Activated T-cell treated with anti-CD3 and anti-CD28 coated beads for 24 hours (primary cell): Measurements from ENCODE around the gene UBE2I.
"Not testable (repeated sequence)": the region's sequence is repeated elsewhere in the genome, so short reads cannot be mapped to it uniquely, and the experiment has no call there.

ENCODE experiments used
- DNase-seq: peaks from one replicate; pipeline ENCODE4 v3.0.0-alpha.2; 2020; ENCODE audit warnings: low read depth

UBE2I gene

DNA sequence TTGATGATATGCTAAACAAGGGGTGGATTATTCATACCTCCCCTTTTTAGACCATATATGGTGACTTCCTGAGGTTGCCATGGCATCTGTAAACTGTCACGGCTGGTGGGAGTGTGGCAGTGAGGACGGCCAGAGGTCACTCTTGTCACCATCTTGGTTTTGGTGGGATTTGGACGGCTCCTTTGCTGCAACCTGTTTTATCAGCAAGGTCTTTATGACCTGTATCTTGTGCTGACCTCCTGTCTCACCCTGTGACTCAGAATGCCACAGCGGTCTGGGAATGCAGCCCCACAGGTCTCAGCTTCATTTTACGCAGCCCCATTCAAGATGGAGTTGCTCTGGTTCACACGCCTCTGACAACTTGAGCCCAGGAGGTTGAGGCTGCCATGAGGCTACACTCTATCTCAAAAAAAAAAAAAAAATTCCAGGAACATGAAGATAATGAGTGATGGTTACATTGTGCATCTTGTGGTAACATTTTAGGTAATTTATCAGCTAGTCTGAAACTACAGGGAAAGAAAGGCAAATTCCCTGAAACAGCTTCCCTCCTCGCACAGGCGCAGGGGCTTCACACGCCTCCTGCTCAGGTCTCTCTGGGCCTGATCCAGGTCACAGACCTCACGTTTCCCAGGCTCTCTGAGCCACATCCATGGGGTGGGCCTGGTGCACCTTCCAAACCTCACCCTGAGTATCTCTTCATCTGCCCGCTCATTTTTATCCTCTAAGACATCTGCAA is 15.3 kb upstream of the UBE2I start:
- no peak for DNase-seq

GRCh38 chr16:1295465-1295864 is 14.0 kb upstream of the UBE2I start:
- DNase-seq: no peak

- DNase-seq: not testable (repeated sequence)
Observed at GRCh38 chr16:1296688-1297017, 12.8 kb upstream of the UBE2I start.

GRCh38 chr16:1297018-1297696 is 12.3 kb upstream of the UBE2I start:
- no peak for DNase-seq

- DNase-seq: no peak
Observed at GRCh38 chr16:1298406-1298805, 11.0 kb upstream of the UBE2I start.

- DNase-seq: no peak
Observed at GRCh38 chr16:1299012-1299867, 10.2 kb upstream of the UBE2I start.

DNA sequence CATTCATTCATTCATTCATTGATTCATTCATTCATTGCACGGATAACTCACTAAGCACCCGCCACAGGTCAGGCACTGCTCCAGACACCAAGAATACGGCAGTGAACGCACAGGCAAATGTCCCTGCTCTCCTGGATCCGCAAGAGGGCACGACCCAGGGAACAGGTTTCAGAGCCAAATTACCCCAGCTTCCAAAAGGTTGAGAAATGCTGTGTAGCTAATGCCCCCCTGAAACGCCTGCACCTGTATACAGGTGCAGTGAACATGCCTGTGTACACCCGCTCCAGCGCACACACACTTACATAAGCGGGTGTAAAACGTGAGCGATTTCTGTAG is 9.6 kb upstream of the UBE2I start:
- DNase-seq: no peak

DNA sequence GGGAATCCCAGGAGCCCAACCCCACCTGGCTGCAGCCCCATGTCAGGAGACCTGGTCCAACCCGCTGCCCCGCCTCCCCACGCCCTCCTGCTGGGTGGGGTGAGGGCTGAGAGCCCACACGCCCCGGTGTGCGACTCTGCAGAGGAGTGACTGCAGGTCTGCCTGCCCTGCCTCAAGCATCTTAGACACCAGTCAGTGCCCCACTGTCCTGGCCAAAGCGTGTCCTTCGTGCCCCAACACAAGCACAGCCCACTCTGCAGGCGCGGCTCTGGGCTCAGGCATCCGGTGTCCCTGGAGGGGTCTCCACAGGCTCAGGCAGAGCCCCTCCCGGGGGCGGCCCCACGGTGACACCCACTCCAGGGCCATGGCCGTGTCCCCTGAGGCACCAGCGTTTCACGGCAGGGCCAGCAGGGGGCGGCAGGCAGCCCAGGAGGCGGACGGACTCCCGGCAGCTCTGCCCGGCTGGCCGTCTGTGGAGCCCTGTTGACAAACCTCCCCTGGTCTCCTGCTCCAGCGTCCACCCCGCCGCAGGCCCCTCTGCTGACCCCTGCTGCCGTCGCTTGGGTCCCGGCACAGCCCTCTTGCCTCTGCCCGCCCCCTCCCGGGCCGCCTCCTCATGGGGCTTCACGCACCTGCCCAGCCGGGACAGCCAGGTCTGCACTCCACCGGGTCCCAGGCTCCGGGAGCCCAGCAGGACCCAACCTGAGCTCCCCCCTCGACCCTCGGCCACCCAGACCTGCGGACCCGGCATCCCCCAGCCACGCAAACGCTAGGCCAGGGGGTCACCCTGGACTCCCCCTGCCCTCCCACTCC is 8.6 kb upstream of the UBE2I start:
- peak; percentile 59 for DNase-seq

GRCh38 chr16:1301562-1301961 is 7.9 kb upstream of the UBE2I start:
- DNase-seq: no peak

DNA sequence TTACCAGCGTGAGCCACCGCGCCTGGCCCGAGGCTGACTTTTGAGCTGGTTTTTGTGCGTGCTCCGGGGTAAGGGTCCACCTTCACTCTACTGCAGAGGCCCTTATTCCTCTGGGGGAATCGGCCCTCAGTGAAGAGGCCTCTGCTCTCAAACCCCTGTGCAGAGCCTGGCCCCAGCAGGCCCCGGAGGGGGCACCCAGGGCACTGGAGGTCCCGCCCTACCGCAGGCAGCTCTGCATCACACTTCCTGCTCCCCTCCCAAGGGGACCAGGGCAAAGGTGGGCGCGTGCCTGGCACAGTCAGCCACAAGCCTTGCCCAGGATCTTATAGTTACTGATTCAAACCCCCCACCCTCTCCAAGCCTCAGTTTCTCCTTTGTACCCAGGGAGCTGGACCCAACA is 3.6 kb upstream of the UBE2I start:
- no peak for DNase-seq

DNA sequence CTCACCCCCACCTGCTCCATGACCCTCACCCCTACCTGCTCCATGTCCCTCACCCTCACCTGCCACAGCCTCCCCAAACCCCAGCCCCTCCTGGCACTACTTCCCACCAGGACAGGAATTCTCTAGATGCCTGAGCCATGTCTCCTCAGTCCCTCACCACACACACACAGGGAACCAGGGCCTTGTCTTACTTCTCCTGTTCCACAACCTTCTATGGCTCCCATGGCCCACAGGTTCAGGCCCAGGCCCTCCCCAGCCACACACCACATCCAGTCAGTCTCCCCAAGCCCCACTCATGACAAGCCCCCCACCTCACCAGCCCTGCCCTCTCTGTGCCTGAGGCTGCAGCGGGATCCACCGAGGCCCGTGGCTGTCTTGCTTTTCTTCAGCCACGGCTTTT is 3.1 kb upstream of the UBE2I start:
- no peak for DNase-seq

- DNase-seq: no peak
Observed at GRCh38 chr16:1308036-1308976, 1.1 kb upstream of the UBE2I start.

- DNase-seq: peak; percentile 40
Observed at GRCh38 chr16:1309888-1310831, 724 bp downstream of the UBE2I start.

DNA sequence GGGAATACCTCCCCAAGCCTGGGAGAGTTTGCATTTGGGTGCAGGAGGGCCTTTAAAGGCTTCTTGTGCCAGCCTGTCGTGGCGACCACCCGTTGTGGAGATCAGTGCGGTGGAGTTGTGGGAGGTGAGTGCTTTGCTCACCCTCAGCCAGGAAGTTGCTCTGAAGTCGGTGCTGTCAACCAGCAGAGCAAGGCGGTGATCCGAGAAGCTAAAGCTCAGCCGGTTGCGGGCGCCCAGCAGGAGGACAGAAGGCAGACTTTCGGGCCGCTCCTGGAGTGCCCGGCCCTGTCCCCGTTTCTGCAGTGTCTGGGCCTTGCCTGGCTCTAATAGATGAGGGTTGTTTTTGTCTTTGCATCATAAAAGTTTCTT is 1.4 kb downstream of the UBE2I start:
- DNase-seq: no peak

GRCh38 chr16:1311212-1311737 is 1.8 kb downstream of the UBE2I start:
- DNase-seq: no peak

GRCh38 chr16:1311738-1312466 is 2.5 kb downstream of the UBE2I start:
- DNase-seq: no peak

- DNase-seq: no peak
Observed at GRCh38 chr16:1312467-1312816, 3.0 kb downstream of the UBE2I start.

GRCh38 chr16:1312903-1313302 is 3.5 kb downstream of the UBE2I start:
- no peak for DNase-seq

- DNase-seq: no peak
Observed at GRCh38 chr16:1313721-1314369, 4.4 kb downstream of the UBE2I start.
